ENCODE results near the gene ANKMY1.

Gene ANKMY1

GRCh38 chr2:240447331-240447730 lies 110.5 kb downstream of the ANKMY1 start:
- no peak for TF ChIP-seq CTCF (conservative IDR thresholded peaks at IDR 0.05; ENCODE audit: low read depth, low read length)
- Histone ChIP-seq H3K4me1 (ENCODE audit: low read depth, poor library complexity, severe bottlenecking) (no peaks in the 10 kb centered on the region), H3K4me2 (no peak overlapping the region), H3K36me3 (ENCODE audit: insufficient read depth) (no peaks in the 10 kb centered on the region), H3K4me3 (IDR thresholded peaks at IDR 0.05; ENCODE audit: insufficient read depth, low read depth, low read length) (no peak overlapping the region), H4K20me1 (ENCODE audit: insufficient read depth) (no peaks in the 10 kb centered on the region), H3K9ac (no peak overlapping the region), H3K27ac (no peak overlapping the region), H3K79me2 (ENCODE audit: insufficient read depth, low read depth) (no peaks in the 10 kb centered on the region), H3K27me3 (ENCODE audit: insufficient read depth, low read depth) (peaks cover 46% of the 10 kb centered on the region), H2AFZ (ENCODE audit: low read depth) (no peak overlapping the region)

- H3K36me3 ChIP-seq (ENCODE audit: insufficient read depth) = no peaks in the 10 kb centered on the region
- H3K27me3 ChIP-seq (ENCODE audit: insufficient read depth, low read depth) = peaks cover 45% of the 10 kb centered on the region; the same call in 1 of the 2 replicates
- no peaks in the 10 kb centered on the region for H3K79me2 ChIP-seq (ENCODE audit: insufficient read depth, low read depth)
- no peak overlapping the region for H2AFZ ChIP-seq (ENCODE audit: low read depth)
- no peaks in the 10 kb centered on the region for H3K4me1 ChIP-seq (ENCODE audit: low read depth, poor library complexity, severe bottlenecking)
- H3K27ac ChIP-seq = no peak overlapping the region
- no peak overlapping the region for H3K9ac ChIP-seq
- H3K4me2 ChIP-seq = no peak overlapping the region
- TF ChIP-seq CTCF (conservative IDR thresholded peaks at IDR 0.05; ENCODE audit: low read depth, low read length) = no peak
- H4K20me1 ChIP-seq (ENCODE audit: insufficient read depth) = no peaks in the 10 kb centered on the region
- no peak overlapping the region for H3K4me3 ChIP-seq (IDR thresholded peaks at IDR 0.05; ENCODE audit: insufficient read depth, low read depth, low read length)
Observed at GRCh38 chr2:240446664-240447175, 111.1 kb downstream of the ANKMY1 start.

- Histone ChIP-seq H3K36me3 (ENCODE audit: insufficient read depth) (no peaks in the 10 kb centered on the region), H3K27ac (no peak overlapping the region), H3K4me1 (ENCODE audit: low read depth, poor library complexity, severe bottlenecking) (no peaks in the 10 kb centered on the region), H4K20me1 (ENCODE audit: insufficient read depth) (no peaks in the 10 kb centered on the region), H3K27me3 (ENCODE audit: insufficient read depth, low read depth) (peaks cover 44% of the 10 kb centered on the region; the same call in 1 of the 2 replicates), H3K79me2 (ENCODE audit: insufficient read depth, low read depth) (no peaks in the 10 kb centered on the region), H3K9ac (no peak overlapping the region), H2AFZ (ENCODE audit: low read depth) (no peak overlapping the region), H3K4me2 (no peak overlapping the region), H3K4me3 (IDR thresholded peaks at IDR 0.05; ENCODE audit: insufficient read depth, low read depth, low read length) (no peak overlapping the region)
- no peak for TF ChIP-seq CTCF (conservative IDR thresholded peaks at IDR 0.05; ENCODE audit: low read depth, low read length)
Observed at GRCh38 chr2:240445961-240446663, 111.7 kb downstream of the ANKMY1 start.

GRCh38 chr2:240444464-240444863 lies 113.3 kb downstream of the ANKMY1 start:
- H3K27me3 ChIP-seq (ENCODE audit: insufficient read depth, low read depth) = peaks cover 48% of the 10 kb centered on the region; the same call in 1 of the 2 replicates
- TF ChIP-seq CTCF (conservative IDR thresholded peaks at IDR 0.05; ENCODE audit: low read depth, low read length) = no peak
- no peak overlapping the region for H3K27ac ChIP-seq
- H3K79me2 ChIP-seq (ENCODE audit: insufficient read depth, low read depth) = no peaks in the 10 kb centered on the region
- H3K36me3 ChIP-seq (ENCODE audit: insufficient read depth) = no peaks in the 10 kb centered on the region
- no peak overlapping the region for H2AFZ ChIP-seq (ENCODE audit: low read depth)
- no peak overlapping the region for H3K4me3 ChIP-seq (IDR thresholded peaks at IDR 0.05; ENCODE audit: insufficient read depth, low read depth, low read length)
- H4K20me1 ChIP-seq (ENCODE audit: insufficient read depth) = no peaks in the 10 kb centered on the region
- H3K4me2 ChIP-seq = no peak overlapping the region
- H3K4me1 ChIP-seq (ENCODE audit: low read depth, poor library complexity, severe bottlenecking) = no peaks in the 10 kb centered on the region
- no peak overlapping the region for H3K9ac ChIP-seq
